NOMO-1 treated with DMSO at 0.1 percent for 48 hours (cell line): ENCODE results near the gene SLC2A11.

Experiments used
- DNase-seq: peaks from one replicate; lab custom pipeline; 2025; ENCODE audit not compliant: unreplicated experiment; lab: John Stamatoyannopoulos, UW

The SLC2A11 gene

GRCh38 chr22:23857606-23858483 is at the start of gene SLC2A11:
TSS of gene SLC2A11 (plus strand) at chr22:23857875. CDS start at chr22:23858000, 125 bp downstream.
- DNase-seq, result peak; percentile 97

GRCh38 chr22:23812378-23812777 is 45.3 kb upstream of the SLC2A11 start:
- no peak for DNase-seq

- no peak for DNase-seq
Measured at GRCh38 chr22:23815541-23816155, 42.0 kb upstream of the SLC2A11 start.

DNA sequence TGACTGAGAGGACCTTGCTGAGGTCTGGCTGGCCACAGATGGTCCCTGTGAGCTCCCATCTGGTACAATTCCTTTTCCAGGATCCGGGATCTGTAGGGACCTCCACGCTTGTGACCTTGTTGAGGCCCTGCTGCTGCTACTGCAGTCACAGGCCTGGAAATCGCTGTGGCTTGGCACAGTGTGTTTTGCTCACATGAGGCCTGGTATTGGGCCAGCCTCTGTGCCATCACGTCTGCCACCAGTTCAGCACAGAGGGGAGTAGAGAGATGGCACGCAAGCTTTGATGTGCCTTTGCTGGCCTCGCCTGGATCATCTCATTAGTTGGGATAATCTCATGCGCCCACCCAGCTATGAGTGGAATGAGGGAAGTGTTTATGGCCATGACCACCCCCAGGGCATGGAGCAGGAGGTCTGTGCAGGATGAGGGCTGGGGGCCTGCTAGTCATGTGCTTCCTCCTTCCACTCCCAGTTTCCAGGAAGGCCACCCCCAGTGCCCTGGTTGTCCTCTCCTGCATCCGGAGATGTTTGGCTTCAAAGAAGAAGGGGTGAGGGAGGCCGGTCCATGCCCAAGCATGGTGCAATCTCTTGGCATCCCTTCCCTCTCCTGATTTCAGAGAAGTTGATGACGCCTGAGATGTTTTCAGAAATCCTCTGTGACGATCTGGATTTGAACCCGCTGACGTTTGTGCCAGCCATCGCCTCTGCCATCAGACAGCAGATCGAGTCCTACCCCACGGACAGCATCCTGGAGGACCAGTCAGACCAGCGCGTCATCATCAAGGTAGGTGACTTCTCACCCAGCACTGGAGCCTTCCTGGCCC is 41.3 kb upstream of the SLC2A11 start:
- no peak for DNase-seq

- DNase-seq, result no peak
Measured at GRCh38 chr22:23817146-23817545, 40.5 kb upstream of the SLC2A11 start.

DNA sequence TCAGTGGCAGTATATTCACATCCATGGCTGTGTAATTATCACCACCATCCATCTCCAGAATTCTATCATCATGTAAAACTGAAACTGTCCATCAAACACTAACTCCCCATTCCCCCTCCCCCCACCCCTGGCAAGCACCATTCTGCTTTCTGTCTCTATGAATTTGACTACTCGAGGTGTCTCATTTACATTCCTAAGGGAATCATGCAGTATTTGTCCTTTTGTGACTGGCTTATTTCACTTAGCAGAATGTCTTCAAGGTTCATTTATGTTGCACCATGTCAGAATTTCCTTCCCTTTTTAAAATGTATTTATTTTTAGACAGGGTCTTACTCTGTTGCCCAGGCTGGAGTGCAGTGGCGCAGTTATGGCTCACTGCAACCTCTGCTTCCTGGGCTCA is 39.1 kb upstream of the SLC2A11 start:
- DNase-seq, result no peak

DNA sequence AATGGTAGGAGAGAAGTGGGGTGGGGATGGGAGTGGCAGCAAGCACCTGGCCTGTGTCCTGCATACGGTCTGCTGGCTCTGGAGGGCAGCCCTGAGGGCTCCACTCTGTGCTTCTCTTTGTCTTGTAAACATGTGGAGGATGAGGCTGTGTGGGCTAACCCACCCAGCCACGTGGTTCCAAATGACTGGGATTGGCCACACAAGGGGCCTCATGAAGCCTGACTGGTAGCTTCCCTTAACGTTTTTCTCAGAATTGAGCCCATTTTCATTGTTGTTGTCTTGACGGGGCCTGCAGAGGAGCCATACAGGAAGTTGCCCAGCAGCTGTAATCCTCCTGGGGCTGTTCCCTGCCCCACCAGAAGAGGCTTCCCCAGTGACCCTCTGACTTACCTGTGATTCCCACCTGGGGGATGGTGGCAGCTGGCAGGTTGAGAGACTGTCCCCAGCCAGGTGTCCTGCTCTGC is 36.9 kb upstream of the SLC2A11 start:
- DNase-seq, result no peak

DNA sequence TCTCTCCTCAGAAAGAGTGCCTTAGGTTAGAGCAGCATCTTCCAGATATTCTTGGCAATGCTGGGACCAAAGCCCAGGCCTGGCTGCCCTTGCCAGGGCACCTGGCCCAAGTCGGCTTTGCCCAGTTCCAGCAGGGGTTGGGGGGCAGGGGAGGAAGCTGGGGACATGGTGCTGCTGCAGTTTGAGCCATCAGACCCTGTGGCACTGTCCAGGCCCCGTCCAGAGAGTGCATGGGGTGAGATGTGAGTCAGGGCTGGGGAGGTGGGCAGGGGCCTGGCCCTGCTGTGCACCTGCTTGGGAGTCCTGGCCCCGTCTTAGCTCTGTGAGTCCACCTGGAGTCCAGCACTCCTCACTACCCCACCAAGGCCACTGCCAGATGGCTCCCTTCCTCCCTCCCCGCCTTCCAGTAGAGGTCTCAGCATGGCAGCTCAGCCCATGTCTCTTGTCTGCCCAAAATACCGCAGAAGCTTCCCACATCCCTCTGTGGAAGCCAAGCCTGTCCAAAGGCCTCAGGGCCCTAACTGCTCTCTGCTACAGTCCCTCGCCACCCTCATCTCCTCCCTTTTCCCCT is 35.5 kb upstream of the SLC2A11 start:
- DNase-seq, result no peak

DNA sequence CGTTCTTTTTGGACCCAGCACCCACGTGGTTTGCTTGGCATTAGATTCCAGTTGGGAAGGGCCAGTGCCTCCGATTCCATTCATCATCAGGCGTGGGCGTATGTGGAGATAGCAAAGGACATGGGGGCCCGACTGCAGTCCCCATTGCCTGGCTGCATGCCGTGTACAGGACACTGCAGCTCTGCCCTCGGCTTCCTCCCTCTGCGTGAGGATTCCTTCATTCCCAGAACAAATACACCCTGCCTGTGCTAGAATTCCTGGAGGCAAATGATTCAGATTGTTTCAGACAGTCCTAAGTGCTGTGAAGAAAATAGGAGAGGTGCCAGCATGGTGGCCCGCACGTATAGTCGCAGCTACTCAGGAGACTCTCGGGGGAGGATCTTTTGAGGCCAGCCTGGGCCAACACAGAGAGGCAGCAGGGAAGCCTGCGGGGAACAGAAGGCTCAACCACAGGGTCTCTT is 34.3 kb upstream of the SLC2A11 start:
- DNase-seq, result no peak

DNA sequence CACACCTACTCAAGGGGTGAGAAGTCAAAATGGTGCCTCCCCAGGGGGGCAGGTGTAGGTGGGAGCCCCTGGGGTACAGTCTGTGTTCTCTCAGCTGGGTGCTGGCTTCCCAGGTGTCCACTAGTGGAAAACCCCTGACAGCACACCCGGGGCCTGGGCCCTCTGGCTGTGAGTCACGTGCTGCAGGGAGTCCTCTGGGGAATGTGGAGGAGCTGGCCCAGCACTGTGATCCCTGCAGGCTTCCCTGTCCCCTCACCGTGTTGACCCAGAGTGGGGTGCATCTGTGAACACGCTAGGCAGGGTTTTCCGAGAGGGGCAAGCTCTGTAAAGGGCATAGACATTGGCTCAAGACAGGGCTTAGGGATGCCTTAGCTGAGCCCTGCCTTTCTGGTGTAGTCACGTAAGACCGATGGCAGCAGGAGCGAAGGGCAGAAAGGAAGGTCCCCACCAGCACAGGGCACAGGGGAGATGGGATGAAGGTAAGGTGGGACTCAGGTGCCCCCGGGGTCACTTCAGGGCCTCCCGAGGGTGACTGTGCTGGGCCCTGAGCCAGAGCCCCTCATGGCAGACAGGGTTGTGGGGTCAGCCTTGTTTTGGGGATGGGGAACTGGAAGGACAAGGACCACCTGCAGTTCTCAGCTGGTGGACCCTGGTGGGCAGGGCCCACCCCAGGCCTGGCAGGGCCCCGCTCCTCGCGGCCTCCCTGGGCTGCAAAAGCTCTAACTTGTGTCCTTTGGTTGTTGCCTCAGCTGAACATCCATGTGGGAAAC is 33.0 kb upstream of the SLC2A11 start:
- no peak for DNase-seq

- DNase-seq, result no peak
Measured at GRCh38 chr22:23825246-23825905, 32.3 kb upstream of the SLC2A11 start.

DNA sequence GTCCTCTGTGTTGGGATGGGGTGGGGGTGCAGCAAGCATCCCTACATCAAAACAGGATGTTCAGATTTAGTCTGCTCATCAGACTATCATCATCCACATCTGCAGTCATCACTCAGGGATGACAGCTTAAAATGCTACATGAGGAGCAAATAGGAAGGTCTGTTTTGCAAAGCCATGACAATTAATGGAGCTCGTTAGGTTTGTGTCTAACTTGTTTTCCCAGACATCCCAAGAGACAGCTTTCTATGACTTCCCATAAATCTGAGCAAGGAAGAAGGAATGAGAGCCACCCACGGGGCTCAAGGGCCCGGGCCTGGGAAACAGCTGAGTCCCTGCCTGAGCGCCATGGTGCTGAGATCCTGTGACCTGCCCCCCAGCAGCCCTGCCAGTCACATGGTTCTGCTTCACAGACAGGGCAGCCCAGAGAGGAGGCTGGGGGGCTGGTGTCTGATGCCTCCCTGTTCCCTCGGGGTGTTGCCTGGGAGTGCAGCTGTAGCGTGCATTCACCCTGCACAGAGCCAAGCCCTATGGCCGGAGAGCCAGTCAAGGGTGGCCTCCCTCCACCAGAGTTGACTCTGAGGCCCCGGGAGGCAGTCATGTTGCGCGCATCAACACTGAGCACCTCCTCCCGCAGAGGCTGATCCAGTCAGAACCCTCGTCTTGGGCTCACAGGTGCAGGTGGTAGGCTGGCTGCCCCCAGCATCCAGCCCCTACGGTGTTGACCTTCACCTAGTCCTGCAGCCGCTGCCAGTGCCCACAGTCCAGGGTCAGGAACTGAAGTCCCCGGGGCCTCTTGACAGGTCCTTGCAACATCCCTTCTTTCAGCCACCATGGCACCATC is 30.9 kb upstream of the SLC2A11 start:
- DNase-seq, result no peak

- no peak for DNase-seq
Measured at GRCh38 chr22:23827351-23827995, 30.2 kb upstream of the SLC2A11 start.

DNA sequence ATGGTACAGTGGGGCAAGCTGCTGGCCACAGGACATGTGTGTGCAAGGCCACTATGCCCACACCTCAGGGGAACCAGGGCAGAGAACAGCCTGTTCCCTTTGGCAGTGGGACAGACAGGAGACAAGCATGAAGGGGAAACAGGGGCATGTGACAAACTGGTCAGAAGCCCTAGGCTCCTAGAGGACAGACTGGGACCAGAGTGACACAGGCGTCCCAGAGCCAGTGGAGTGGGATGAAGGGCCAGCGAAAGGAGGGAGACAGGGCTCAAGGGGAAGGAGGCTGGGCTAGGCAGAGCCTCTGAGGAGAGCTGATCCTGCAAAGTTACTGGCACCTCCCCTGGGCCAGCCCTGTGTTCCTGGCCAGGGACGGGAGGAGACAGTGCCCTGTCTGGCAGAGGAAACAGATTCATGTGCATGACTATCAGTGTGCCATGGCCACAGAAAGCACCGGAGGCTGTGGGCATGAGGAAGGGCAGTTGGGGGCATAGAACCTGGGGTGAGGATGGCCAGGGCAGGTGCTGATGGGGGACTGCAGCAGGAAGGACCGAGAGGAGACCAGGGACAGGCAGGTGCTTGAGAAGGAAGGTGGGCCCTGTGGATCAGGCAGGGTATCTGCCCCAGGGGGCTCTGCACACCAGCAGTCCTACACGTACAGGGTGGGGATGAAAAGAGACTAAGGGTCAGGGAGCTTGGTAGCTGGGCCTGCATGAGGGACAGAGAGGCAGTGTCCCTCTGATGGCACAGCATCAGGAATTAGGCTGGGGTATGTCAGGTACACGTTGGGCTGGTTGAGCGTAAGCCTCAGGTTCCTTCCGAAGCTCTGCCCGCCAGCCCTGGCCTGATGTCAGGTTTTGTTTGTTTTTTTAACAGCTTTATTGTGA is 28.6 kb upstream of the SLC2A11 start:
- no peak for DNase-seq

GRCh38 chr22:23829845-23830372 is 27.8 kb upstream of the SLC2A11 start:
- no peak for DNase-seq

GRCh38 chr22:23831261-23831660 is 26.4 kb upstream of the SLC2A11 start:
- DNase-seq, result no peak

DNA sequence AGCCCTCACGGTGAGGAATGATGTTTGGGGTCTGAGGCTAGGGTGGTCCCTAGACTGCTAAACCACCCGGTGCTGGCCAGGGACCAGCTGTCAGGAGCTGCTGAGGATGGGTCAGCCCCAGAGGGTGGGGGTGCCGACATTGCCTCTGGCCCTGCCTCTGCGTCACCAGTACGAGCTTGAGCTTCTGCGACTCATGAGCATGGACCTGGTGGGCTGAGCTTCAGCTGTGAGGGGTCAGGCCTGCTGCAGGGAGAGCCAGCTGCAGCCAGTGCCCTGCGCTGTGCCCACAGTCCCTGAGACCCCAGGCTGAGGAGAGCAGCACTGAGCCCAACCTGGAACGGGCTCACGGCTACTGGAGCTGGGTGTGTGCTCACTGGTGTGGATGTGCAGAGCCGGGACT is 25.9 kb upstream of the SLC2A11 start:
- DNase-seq, result no peak
